SK-N-SH treated with all-trans-retinoic acid at 6 μM for 48 hours (cell line): ENCODE data around the gene SUPT4H1.

Experiments used
- ARNTL ChIP-seq: fragments of 450-650 bp; formaldehyde crosslinking; IDR thresholded peaks from 2 replicates; pipeline ENCODE4 v1.5.0; 2020; ENCODE audit warnings: low read depth, mild to moderate bottlenecking, moderate library complexity, borderline replicate concordance
- CSDC2 ChIP-seq: fragments of 250-450 bp; sonication (Bioruptor Pico); IDR thresholded peaks from 2 replicates; pipeline ENCODE4 v1.5.0; 2020; ENCODE audit warnings: mild to moderate bottlenecking, moderate library complexity
- ESRRG ChIP-seq: fragments of 250-450 bp; sonication (Bioruptor Pico); IDR thresholded peaks from 2 replicates; pipeline ENCODE4 v1.6.1; 2021; ENCODE audit warnings: mild to moderate bottlenecking
- TCF4 ChIP-seq: fragments of 250-450 bp; sonication (Bioruptor Pico); IDR thresholded peaks from 2 replicates; pipeline ENCODE4 v1.8.0; 2021; ENCODE audit warnings: mild to moderate bottlenecking, moderate library complexity, borderline replicate concordance
- ZC3H10 ChIP-seq: fragments of 250-450 bp; sonication (Bioruptor Pico); IDR thresholded peaks from 2 replicates; pipeline ENCODE4 v1.5.1; 2021; ENCODE audit warnings: mild to moderate bottlenecking, moderate library complexity
- ZFP3 ChIP-seq: fragments of 250-450 bp; sonication (Bioruptor Pico); IDR thresholded peaks from 2 replicates; pipeline ENCODE4 v1.5.0; 2020; ENCODE audit warnings: mild to moderate bottlenecking, moderate library complexity
- ZNF565 ChIP-seq: fragments of 450-650 bp; formaldehyde crosslinking; conservative IDR thresholded peaks from 2 replicates; pipeline ENCODE4 v1.5.0; 2020; ENCODE audit warnings: low read depth, mild to moderate bottlenecking, moderate library complexity
- TF ChIP-seq, protein P1 (sequence below): fragments of 250-450 bp; sonication (Bioruptor Pico); IDR thresholded peaks from 2 replicates; pipeline ENCODE4 v1.8.0; 2020; ENCODE audit warnings: mild to moderate bottlenecking, moderate library complexity, borderline replicate concordance
- TF ChIP-seq, protein P2 (sequence below): fragments of 250-450 bp; sonication (Bioruptor Pico); IDR thresholded peaks from 2 replicates; pipeline ENCODE4 v1.5.1; 2020; ENCODE audit warnings: low read depth, mild to moderate bottlenecking, moderate library complexity
- TF ChIP-seq, protein P3 (sequence below): fragments of 250-450 bp; sonication (Bioruptor Pico); IDR thresholded peaks from 2 replicates; pipeline ENCODE4 v1.8.0; 2021; ENCODE audit warnings: low read depth, mild to moderate bottlenecking, moderate library complexity, borderline replicate concordance

DNA sequence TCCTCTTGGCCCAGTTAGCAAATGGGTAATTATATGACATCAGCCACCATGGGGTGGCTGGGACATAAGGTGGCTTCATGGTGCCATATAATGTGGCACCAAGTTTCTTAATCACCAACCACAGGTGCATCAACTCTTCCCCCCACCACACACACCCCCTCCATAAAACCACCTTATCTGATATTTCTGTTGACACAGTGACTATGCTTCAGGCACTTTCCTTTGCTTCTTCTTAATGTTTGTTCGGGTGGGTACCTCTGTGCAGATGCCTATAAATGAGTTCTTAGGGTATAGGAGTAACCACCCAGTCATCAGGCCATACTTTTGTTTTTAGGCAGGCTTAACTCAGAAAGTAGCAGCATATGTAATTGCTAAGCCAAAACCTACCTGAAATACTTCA lies 35.8 kb upstream of the SUPT4H1 start:
- no peak for TF ChIP-seq ARNTL (CRISPR knock-in tag)
- TF ChIP-seq TCF4 (CRISPR knock-in tag), result no peak
- no peak for TF ChIP-seq ZC3H10 (CRISPR knock-in tag)
- TF ChIP-seq CSDC2 (CRISPR knock-in tag), result no peak
- TF ChIP-seq ZFP3 (CRISPR knock-in tag), result no peak
- TF ChIP-seq ESRRG (CRISPR knock-in tag), result no peak
- TF ChIP-seq, protein P1, sequence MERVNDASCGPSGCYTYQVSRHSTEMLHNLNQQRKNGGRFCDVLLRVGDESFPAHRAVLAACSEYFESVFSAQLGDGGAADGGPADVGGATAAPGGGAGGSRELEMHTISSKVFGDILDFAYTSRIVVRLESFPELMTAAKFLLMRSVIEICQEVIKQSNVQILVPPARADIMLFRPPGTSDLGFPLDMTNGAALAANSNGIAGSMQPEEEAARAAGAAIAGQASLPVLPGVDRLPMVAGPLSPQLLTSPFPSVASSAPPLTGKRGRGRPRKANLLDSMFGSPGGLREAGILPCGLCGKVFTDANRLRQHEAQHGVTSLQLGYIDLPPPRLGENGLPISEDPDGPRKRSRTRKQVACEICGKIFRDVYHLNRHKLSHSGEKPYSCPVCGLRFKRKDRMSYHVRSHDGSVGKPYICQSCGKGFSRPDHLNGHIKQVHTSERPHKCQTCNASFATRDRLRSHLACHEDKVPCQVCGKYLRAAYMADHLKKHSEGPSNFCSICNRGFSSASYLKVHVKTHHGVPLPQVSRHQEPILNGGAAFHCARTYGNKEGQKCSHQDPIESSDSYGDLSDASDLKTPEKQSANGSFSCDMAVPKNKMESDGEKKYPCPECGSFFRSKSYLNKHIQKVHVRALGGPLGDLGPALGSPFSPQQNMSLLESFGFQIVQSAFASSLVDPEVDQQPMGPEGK (CRISPR knock-in tag), result no peak
- TF ChIP-seq ZNF565 (CRISPR knock-in tag), result no peak
- TF ChIP-seq, protein P2, sequence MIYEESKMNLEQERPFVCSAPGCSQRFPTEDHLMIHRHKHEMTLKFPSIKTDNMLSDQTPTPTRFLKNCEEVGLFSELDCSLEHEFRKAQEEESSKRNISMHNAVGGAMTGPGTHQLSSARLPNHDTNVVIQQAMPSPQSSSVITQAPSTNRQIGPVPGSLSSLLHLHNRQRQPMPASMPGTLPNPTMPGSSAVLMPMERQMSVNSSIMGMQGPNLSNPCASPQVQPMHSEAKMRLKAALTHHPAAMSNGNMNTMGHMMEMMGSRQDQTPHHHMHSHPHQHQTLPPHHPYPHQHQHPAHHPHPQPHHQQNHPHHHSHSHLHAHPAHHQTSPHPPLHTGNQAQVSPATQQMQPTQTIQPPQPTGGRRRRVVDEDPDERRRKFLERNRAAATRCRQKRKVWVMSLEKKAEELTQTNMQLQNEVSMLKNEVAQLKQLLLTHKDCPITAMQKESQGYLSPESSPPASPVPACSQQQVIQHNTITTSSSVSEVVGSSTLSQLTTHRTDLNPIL (CRISPR knock-in tag), result no peak
- TF ChIP-seq, protein P3, sequence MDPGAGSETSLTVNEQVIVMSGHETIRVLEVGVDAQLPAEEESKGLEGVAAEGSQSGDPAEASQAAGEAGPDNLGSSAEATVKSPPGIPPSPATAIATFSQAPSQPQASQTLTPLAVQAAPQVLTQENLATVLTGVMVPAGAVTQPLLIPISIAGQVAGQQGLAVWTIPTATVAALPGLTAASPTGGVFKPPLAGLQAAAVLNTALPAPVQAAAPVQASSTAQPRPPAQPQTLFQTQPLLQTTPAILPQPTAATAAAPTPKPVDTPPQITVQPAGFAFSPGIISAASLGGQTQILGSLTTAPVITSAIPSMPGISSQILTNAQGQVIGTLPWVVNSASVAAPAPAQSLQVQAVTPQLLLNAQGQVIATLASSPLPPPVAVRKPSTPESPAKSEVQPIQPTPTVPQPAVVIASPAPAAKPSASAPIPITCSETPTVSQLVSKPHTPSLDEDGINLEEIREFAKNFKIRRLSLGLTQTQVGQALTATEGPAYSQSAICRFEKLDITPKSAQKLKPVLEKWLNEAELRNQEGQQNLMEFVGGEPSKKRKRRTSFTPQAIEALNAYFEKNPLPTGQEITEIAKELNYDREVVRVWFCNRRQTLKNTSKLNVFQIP, result no peak
